ENCODE measurements around the gene GJC3.
"Not testable (repeated sequence)": the region's sequence is repeated elsewhere in the genome, so short reads cannot be mapped to it uniquely, and the experiment has no call there.

Gene GJC3

DNA sequence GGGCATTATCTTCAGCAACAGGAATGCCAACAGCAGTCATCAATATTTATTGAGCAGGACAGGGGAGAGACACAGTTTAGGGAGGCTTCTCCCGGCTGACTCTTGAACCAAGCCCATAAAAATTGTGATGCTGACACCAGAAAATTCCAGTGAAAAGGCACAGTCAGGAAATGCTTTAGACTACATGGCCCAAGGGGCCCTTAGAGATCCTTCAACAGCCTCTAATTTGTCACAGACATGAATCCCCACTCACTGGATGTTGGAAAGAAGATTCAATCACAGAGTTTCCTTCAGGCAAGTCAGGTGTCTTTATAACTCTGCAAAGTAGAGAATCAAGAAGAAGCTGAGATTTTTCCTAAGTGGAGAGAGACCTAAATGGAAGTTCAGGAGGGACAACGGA, 1.2 kb downstream of the GJC3 start:
- no peak for DNase-seq

DNA sequence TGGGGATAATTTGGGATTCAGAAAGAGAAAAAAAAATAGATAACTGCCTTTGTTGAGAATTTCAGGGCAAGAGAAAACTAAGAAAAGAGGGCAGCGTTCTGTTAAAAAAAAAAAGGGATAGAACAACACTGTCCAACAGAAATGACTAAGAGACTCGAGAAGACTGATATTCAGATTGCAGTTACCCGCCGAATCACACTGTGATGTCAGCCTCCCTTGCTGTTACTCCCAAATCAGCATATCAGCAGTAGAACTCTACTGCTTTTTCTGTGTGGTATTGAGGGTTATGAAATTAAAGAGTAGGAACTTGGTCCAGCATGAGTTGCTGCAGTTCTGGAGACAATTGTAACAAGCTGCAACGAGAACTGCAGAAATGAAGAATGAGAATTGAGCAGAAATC, 1.9 kb downstream of the GJC3 start:
- DNase-seq: no peak

DNA sequence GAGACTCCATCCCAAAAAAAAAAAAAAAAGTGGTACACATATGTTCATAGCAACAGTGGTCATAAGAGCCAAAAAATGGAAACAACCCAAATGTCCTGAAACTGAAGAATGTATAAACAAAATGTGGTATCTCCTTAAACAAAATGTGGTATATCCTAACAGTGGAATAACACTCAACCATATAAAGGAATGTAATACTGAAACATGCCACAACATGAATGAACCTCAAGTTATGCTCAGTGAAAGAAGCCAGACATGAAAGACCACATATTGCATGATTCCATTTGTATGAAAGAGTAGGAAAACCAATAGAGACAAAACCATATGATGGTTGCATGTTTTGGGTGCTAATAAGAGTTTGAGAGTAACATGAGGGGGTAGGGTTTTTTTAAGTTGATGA, 3.1 kb downstream of the GJC3 start:
- DNase-seq: no peak

DNA sequence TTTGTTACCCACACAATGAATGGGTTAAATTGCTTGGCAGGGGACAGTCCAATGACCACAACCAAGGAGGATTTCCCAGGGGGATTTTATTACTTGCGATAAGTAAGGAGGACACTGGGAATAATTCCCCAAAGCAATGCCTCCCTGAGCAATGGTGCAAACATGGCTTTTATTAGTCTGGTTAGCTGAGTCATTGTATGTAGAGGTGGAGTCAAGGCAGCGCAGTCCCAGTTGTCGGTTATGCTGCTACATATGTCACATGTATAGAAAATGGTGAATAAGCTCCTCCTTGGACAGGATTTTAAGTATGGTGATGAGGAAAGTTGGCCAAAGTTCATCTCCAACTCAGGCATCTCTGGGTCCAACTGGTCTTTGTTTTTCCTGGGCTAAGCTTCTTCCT, 6.2 kb downstream of the GJC3 start:
- DNase-seq: no peak

DNA sequence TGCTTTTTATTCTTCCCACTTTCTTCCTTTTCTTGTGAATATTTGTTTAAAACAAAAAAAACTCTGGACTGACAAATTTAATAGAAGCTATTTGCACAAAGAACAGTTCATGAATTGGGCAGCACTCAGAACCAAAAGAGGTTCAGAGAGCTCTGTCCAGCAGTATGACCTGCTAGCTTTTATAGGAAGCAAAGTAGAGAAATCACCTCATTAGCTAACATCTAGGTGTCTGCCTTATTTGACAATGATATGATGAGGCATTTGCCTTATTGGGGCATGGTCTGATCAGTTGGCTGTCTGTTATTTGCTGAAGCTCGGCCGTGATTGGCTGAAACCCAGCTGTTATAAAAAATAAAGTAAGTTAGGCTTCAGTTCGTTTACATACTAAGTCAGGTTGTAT, 9.3 kb downstream of the GJC3 start:
- no peak for DNase-seq

DNA sequence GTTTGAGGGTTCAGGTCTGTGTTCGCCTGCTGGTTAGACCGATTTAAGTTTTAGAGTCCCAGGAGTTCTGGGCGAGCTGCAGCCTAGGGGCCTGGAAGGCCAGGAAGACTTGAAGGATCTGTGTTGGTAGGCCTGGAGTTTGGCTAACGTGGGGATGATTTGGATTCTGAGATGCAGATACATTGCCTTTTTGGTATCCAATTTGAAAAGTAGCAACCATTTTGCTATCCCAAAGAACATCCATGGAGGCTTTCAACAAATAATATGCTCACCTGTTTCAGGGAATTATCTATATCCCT, 9.7 kb downstream of the GJC3 start:
- DNase-seq: no peak

DNA sequence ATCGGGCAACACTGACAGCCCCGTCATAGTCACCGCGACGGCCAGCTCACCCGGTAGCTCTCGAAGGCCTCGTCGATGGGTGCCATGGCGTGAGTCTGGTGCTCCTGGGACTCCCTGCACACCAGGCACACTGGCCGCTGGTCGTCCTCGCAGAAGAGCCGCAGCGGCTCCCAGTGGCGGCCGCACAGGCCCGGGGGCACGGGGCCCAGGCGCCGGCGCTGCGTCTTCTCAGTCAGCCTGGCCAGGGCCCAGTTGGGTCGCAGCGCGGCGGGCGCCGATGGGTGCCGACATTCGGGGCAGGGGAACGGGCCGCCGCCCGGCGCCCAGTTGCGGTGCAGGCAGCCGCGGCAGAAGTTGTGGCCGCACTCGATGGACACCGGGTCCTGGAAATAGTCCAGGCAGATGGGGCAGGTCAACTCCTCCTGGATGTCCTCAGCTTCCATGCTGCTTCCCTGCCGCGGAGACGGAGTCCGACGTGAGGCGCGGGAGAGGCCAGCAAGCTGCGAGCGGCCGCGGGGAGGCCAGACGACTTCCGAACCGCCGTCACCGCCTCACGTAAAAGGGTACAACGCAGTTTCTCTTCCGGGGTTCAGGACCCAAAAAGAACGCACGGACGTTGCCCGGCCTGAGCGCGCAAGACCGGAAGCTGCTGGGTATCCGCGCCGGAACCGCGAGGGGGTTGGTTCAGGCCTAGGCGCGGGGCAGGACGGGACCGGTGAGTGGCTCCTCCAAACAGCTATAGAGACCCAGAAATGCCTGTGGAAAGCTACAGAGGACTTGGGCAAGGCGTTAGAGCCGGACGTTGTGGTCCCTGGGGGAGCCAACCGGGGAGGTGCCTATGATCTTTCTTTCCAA, 10.2 kb downstream of the GJC3 start, which contains the start of gene TRIM4:
TRIM4 (minus strand) TSS at position 572 of the 855 bp plus-strand sequence; CDS start at position 443, 129 bp downstream.
- peak; percentile 92 for DNase-seq

DNA sequence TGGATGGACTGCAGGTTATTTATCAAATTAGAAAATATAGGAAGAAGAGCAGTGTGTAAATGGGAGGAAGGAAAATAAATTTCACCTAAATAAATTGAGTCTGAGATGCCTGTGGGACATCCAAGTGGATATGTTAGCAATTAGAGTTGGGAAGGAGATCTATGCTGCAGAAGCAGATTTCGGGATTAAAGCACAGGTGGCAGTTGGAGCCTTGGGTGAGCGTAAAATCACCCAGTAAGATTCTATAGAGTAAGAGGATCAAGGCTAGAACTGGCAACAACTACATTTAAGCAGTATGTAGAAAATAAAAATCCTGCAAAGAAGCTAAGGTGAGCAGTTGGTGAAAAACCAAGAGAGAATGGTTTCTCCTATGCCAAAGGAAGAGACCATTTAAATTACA, 18.4 kb downstream of the GJC3 start:
- no peak for DNase-seq

DNA sequence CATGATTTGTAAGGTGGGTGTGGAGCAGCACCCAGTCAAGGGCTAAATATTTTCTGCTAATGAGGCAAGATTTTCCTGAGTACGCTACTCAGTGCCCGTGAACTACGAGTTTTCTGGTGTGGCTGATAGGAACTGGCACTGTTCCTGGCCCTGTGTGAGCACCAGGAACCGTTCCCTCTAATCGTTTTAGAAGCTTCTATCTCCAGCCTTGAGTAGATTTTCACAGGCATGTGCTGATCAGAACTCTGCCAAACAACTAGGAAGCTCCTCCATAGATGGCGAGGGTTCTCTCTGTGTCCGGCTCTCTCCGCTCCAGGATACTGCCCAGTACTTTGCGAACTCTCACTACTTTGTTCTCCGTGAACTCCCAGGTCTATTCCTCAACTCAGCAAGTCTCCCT, 27.8 kb downstream of the GJC3 start:
- no peak for DNase-seq

DNA sequence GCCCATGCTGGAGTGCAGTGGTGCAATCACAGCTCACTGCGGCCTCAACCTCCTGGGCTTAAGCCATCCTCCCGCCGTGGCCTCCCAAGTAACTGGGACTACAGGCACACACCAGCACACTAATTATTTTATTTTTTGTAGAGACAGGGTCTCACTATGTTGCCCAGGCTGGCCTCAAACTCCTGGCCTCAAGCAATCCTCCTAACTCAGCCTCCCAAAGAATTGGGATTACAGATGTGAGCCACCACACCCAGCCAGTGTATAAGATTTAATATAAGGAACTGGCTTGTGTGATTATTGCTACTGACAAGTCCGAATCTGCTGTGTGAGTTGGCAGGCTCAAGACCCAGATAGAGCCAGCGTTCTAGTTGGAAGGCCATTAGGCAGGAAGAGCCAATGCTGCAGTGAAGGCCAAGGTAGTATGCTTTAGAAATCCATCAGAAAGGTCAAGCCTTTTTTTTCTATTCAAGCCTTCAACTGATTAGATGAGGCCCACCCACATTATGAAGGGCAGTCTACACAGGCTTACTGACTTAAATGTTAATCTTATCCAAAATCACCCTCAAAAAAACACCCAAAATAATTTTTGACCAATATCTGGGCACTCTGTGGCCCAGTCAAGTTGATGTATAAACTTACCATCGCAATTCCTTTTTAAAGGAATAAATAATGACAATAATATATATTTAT, 29.4 kb downstream of the GJC3 start:
- no peak for DNase-seq

DNA sequence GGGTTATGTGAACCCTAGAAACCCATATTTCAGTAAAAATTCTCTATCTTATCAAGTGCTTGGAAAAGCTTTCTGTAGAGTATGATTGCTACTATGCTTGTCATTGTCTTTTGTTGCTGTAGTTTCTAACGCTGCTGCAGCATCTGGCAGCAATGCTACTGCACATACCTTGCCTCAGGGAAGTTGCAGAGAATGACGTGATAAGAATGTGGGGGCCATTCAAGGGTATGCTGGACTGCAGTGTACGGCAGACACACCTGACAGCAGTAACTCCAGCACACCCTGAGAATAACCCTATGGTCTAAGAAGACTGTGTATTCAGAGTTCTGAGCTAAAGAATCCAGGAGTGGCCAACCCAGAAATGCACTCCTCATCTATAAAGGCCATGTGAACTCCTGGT, 30.6 kb downstream of the GJC3 start:
- no peak for DNase-seq

DNA sequence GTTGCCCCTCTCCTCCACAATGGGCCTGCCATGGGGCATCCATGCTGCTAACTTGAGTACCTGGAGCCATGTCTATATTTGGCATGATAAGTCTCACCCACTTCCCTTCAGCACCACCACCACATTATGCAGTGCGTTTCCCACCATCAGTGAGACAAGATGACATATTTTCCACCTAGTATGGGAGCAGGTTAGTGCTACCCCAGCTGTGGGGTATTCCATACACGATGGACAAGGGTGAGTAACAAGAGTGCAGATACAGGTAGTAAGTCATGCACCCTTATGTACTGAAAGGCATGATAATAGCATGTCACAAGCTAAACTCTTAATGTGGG, 31.4 kb downstream of the GJC3 start:
- no peak for DNase-seq

DNA sequence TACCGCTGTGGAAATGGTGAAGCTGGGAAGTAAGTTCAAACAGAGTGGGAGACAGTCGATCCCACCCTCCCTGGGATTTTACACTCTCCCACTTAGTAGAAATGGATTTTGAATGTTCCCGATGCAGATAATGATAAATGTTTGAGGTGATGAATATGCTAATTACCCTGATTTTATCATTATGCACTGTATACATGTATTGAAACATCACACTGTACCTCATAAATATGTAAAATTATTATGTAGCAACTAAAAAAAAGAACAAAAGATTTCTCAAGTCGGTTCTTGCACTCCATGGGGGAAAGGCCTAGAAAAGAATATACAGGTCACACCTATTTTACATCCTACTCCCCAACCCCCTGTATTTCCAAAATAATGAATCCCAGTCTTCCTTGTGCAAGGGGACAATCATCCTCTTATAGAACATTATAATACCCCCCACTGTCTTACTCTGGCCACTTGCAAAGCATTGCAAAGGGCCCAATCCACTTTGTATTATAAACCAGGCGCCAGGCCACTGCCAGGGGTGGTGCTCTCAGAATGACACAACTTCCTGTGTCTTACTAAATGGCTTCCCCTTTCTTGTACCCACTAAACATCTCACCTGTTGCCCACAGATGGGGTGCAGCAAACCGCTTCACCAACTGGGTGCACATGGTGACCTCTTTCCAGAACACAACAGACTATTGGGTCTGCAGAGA, 31.9 kb downstream of the GJC3 start:
- DNase-seq: no peak

DNA sequence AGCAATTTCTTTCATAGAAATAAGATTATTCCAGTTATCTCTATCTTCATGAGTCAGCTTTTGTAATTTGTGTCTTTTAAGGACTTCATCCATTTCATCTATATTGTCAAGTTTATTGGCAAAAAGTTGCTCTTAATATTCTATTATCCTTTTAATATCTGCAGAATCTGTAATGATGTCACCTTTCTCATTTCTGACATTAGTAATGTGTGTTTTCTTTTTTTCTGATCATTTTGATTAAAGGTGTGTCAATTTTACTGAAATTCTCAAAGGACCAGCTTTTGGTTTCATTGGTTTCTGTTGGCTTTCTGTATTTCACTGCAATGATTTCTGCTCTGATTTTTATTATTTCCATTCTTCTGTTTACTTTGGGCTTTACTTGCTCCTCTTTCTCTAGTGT, 34.7 kb downstream of the GJC3 start:
- DNase-seq: no peak

DNA sequence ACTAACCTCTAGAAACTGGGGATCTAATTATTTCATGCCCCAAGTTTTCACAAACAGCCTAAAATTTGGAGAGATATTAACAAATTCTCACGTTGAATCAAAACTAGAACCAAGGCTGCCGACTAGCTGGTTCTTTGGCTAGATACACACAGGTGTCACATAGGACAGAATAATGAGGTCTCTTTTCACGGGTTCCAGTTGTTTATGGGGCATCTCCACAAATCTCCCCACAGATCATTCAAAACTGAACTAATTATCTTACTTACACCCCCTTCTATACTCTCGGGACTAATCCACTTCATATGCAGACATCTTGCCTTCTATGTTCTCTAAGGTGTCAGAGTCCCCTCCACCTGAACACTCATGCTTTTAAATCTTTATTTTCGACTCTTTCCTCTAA, 36.1 kb downstream of the GJC3 start:
- no peak for DNase-seq

DNA sequence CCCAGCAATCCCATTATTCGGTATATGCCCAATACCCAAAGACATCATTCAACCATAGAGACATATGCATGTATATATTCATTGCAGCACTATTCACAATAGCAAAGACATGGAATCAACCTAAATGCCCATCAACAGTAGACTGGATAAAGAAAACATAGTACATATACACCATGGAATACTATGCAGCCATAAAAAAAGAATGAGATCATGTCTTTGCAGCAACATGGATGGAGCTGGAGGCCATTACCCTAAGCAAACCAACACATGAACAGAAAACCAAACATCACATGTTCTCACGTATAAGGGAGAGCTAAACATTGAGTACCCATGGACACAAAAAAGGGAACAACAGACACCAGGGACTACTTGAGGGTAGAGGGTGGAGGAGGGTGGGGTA, 39.1 kb downstream of the GJC3 start:
- not testable (repeated sequence) for DNase-seq

DNA sequence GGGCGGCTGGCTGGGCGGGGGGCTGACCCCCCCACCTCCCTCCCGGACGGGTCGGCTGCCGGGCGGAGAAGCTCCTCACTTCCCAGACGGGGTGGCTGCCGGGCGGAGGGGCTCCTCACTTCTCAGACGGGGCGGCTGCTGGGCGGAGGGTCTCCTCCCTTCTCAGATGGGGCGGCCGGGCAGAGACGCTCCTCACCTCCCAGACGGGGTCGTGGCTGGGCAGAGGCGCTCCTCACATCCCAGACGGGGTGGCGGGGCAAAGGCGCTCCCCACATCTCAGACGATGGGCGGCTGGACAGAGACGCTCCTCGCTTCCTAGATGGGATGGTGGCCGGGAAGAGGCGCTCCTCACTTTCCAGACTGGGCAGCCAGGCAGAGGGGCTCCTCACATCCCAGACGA, 41.1 kb downstream of the GJC3 start:
- not testable (repeated sequence) for DNase-seq

DNA sequence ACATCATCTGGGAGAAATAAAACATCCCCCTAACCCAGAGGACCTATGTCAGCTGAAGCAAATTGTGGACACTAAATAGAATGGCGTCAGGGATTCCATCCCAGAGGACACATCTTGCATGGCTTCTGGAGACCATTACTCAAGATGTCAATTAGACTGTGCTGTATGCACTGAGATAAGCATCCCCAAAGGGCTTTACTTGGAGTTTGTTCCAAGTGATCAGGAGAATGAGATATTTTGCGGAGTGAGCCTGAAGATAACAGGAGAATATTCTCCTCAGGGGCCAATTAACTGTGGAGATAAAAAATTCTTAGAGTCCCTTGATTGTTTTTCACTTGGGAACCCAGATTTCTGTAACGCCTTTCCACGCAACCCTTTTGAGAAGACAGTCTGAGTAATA, 48.0 kb downstream of the GJC3 start:
- no peak for DNase-seq

DNA sequence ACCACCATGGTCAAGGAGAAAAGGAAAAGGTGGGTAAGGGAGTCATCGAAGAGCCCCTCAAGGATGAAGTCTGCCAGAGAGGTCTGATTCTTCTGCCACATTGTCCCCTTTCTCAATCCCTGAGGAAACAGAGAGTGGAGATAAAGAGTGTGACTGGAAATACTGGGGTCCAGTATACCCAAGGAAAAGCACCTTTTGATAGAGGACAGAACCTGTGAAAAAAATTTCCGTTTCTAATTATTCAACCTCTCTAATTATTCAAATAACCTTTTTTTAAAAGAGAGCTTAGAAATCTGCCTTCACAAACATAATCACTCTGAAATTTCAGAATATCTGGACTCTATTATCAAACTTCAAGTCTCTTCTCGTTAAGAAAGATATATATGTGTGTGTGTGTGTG, 52.5 kb downstream of the GJC3 start, which contains the start of gene OR2AE1:
OR2AE1 (minus strand) TSS at position 101 of the 400 bp plus-strand sequence; CDS start at position 101, 0 bp downstream.
- no peak for DNase-seq

DNA sequence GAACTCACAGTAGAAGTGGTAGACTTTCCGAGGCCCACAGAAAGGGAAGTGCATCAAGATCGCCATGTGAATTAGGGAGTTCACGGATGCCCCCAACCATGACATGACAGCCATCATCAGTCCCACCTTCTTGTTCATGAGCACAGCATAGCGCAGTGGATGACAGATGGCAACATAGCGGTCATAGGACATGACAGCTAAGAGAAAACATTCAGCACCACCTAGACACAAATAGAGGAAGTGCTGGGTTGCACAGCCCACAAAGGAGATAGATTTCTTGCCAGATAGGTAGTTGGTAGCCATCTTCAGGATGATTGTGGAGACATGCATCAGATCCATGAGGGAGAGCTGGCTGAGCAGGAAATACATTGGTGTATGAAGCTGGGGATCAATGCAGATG, 52.9 kb downstream of the GJC3 start:
- DNase-seq: no peak
